HepG2 (cell line): ENCODE results near the gene CFAP99. TPM values are rescaled to one million over a fixed set of nuclear protein-coding genes. Genes with fewer than 3 reads are reported as not detected.
A peak's percentile ranks its signal among the peaks of the same experiment; 100 is the strongest.

Source experiments
- ATAC-seq: fragments of 200-7000 bp; cut with Tn5 transposase; 3 replicates; pipeline ENCODE4 v1.9.1; 2020; ENCODE audit warnings: mild to moderate bottlenecking, moderate library complexity
- BruUV-seq: library from RNA; stranded (reverse); fragments of 400-500 nt; replicated peaks from 2 replicates; lab custom pipeline; 2021; lab: Mats Ljungman, UMichigan
- CTCF ChIA-PET: fragments of 300-600 bp; formaldehyde crosslinking; extraction: SDS; loops from one replicate; lab custom pipeline; 2021; ENCODE audit warnings: low total read pairs, inconsistent platforms, low intra/inter-chr PET ratio; lab: Yijun Ruan, JAX
- POLR2A ChIA-PET: fragments of 350-600 bp; sonication (Branson Sonifier 250); formaldehyde crosslinking; loops from one replicate; lab custom pipeline; 2020; ENCODE audit warnings: antibody characterized with exemption, inconsistent platforms; lab: Yijun Ruan, JAX
- DNase-seq: peaks from one replicate; pipeline ENCODE4 v3.0.0-alpha.2; 2015; ENCODE audit warnings: low spot score
- FAIRE-seq: peaks from 3 replicates; lab custom pipeline; 2011; peaks lifted over from hg19 to GRCh38; lab: Jason Lieb, UNC
- H2AFZ ChIP-seq: one replicate; pipeline ENCODE4 v1.6.1; 2011; ENCODE audit warnings: low read length, inconsistent platforms
- H3K27ac ChIP-seq: fragments of 300-600 bp; 3 replicates; pipeline ENCODE4 v1.8.0; 2011; ENCODE audit warnings: mixed run types, mild to moderate bottlenecking, mixed read lengths, low read length, inconsistent platforms; ENCODE audit not compliant: insufficient read depth; ENCODE audit errors: extremely low read length
- H3K27me3 ChIP-seq, 2 experiments: fragments of 200-600 bp in 1 of 2; 2 replicates in 1 of 2; 3 replicates in 1 of 2; pipeline versions ENCODE4 v1.6.0 to v1.8.0; 2011; ENCODE audit warnings: low read length in 2 of 2, mild to moderate bottlenecking in 2 of 2, moderate library complexity in 2 of 2, inconsistent platforms in 1 of 2; ENCODE audit not compliant: insufficient read depth in 2 of 2, control insufficient read depth in 1 of 2
- H3K36me3 ChIP-seq, 2 experiments: fragments of 200-600 bp in 1 of 2; replicated peaks in 1 of 2; 2 replicates in 1 of 2; 3 replicates in 1 of 2; pipeline versions ENCODE4 v1.5.1 to v1.8.0; 2011; ENCODE audit warnings: low read length in 2 of 2, inconsistent platforms in 1 of 2; ENCODE audit not compliant: insufficient read depth in 2 of 2, control insufficient read depth in 1 of 2
- H3K4me1 ChIP-seq: 2 replicates; pipeline ENCODE4 v1.5.1; 2012; ENCODE audit warnings: low read length, inconsistent platforms; ENCODE audit not compliant: insufficient read depth
- H3K4me2 ChIP-seq: 2 replicates; pipeline ENCODE4 v1.6.0; 2011; ENCODE audit warnings: low read depth, low read length, inconsistent platforms
- H3K4me3 ChIP-seq, 3 experiments: fragments of 200-600 bp in 1 of 3; sonication (generic), shearing (Covaris generic) in 1 of 3; replicated peaks in 1 of 3; 2 replicates each; pipeline ENCODE4 v1.5.1; 2011 to 2016; ENCODE audit warnings: low read length in 3 of 3, inconsistent platforms in 2 of 3, low read depth in 2 of 3, mild to moderate bottlenecking in 2 of 3, control low read depth in 1 of 3, mixed read lengths in 1 of 3; ENCODE audit not compliant: insufficient read depth in 1 of 3
- H3K79me2 ChIP-seq: one replicate; pipeline ENCODE4 v1.6.1; 2011; ENCODE audit warnings: low read length, inconsistent platforms; ENCODE audit not compliant: insufficient read depth
- H3K9ac ChIP-seq: 2 replicates; pipeline ENCODE4 v1.6.0; 2011; ENCODE audit warnings: mild to moderate bottlenecking, low read depth, low read length, inconsistent platforms; ENCODE audit not compliant: insufficient read depth
- H3K9me3 ChIP-seq: 2 replicates; pipeline ENCODE4 v1.5.1; 2012; ENCODE audit warnings: mild to moderate bottlenecking, low read length
- H4K20me1 ChIP-seq: 2 replicates; pipeline ENCODE4 v1.6.0; 2011; ENCODE audit warnings: inconsistent platforms, mild to moderate bottlenecking, low read length, moderate library complexity; ENCODE audit not compliant: insufficient read depth
- CREBL2 ChIP-seq: sonication (generic); formaldehyde crosslinking; IDR thresholded peaks from 2 replicates; pipeline ENCODE4 v1.8.1; 2023; ENCODE audit warnings: missing genetic modification reagents, mild to moderate bottlenecking, borderline replicate concordance
- FOSL1 ChIP-seq: sonication (generic); formaldehyde crosslinking; IDR thresholded peaks from 2 replicates; pipeline ENCODE4 v1.9.0; 2021; ENCODE audit warnings: missing genetic modification reagents, borderline replicate concordance
- FOXA3 ChIP-seq: IDR thresholded peaks from 2 replicates; pipeline ENCODE4 v1.6.1; 2016; ENCODE audit warnings: missing genetic modification reagents, missing compliant biosample characterization
- GATA4 ChIP-seq: sonication (generic); IDR thresholded peaks from 2 replicates; pipeline ENCODE4 v1.6.1; 2016; ENCODE audit warnings: antibody characterized with exemption, low read depth, borderline replicate concordance
- GMEB2 ChIP-seq: IDR thresholded peaks from 2 replicates; pipeline ENCODE4 v1.6.1; 2016; ENCODE audit warnings: missing biosample characterization, missing genetic modification reagents, low read depth
- KAT2B ChIP-seq: fragments of 150-350 bp; IDR thresholded peaks from 2 replicates; pipeline ENCODE4 v1.6.1; 2014; ENCODE audit warnings: low read depth, low read length, borderline replicate concordance
- KLF12 ChIP-seq: sonication (generic); formaldehyde crosslinking; IDR thresholded peaks from 2 replicates; pipeline ENCODE4 v1.4.0; 2020; ENCODE audit warnings: missing genetic modification reagents, borderline replicate concordance
- NFKBIZ ChIP-seq: IDR thresholded peaks from 2 replicates; pipeline ENCODE4 v1.6.1; 2018; ENCODE audit warnings: missing genetic modification reagents, missing compliant biosample characterization
- SP4 ChIP-seq: sonication (generic); formaldehyde crosslinking; IDR thresholded peaks from 2 replicates; pipeline ENCODE4 v1.8.1; 2023; ENCODE audit warnings: mild to moderate bottlenecking, missing genetic modification reagents
- THYN1 ChIP-seq: sonication (generic); formaldehyde crosslinking; IDR thresholded peaks from 2 replicates; pipeline ENCODE4 v1.8.1; 2023; ENCODE audit warnings: low read depth, mild to moderate bottlenecking, moderate library complexity, missing genetic modification reagents, borderline replicate concordance
- TRIM24 ChIP-seq: sonication (generic); formaldehyde crosslinking; IDR thresholded peaks from 2 replicates; pipeline ENCODE4 v1.8.0; 2022; ENCODE audit warnings: mild to moderate bottlenecking, missing genetic modification reagents
- USF2 ChIP-seq, 2 experiments: sonication (generic) in 1 of 2; formaldehyde crosslinking in 1 of 2; IDR thresholded peaks; 2 replicates each; pipeline versions ENCODE4 v1.5.1 to v1.6.1; 2011 to 2020; ENCODE audit warnings: borderline replicate concordance in 1 of 2, low read depth in 1 of 2, low read length in 1 of 2, mild to moderate bottlenecking in 1 of 2, missing genetic modification reagents in 1 of 2, moderate library complexity in 1 of 2
- ZBTB34 ChIP-seq: sonication (generic); formaldehyde crosslinking; IDR thresholded peaks from 2 replicates; pipeline ENCODE4 v1.8.0; 2022; ENCODE audit warnings: mild to moderate bottlenecking, missing genetic modification reagents
- ZC3H4 ChIP-seq: sonication (generic); formaldehyde crosslinking; IDR thresholded peaks from 2 replicates; pipeline ENCODE4 v1.4.0; 2020; ENCODE audit warnings: missing genetic modification reagents, borderline replicate concordance
- ZFP1 ChIP-seq: IDR thresholded peaks from 2 replicates; pipeline ENCODE4 v1.6.1; 2016
- ZNF432 ChIP-seq: sonication (generic); formaldehyde crosslinking; IDR thresholded peaks from 2 replicates; pipeline ENCODE4 v1.5.0; 2020; ENCODE audit warnings: missing genetic modification reagents, mild to moderate bottlenecking, borderline replicate concordance
- WGBS: methylation state at CpG from one replicate; pipeline ENCODE4 v1.1.6; 2017; ENCODE audit warnings: low lambda C conversion rate; 5-methylcytosine and 5-hydroxymethylcytosine counted together
- in situ Hi-C: cut with HindIII; loops from 2 replicates; pipeline ENCODE4 v1.10.0; 2017; ENCODE audit warnings: low pct_unique_long_range_greater_than_20kb; ENCODE audit not compliant: extremely low pct_ligation_motif_present
- intact Hi-C: fragments of 100-400 bp; cut with micrococcal nuclease; formaldehyde crosslinking; loops from one replicate; pipeline ENCODE4 v1.10.0; 2022; ENCODE audit not compliant: unreplicated experiment
- polyA plus RNA-seq, 8 experiments: library from polyadenylated mRNA; depleted of rRNA in 3 of 8; stranded (reverse) in 7 of 8; unstranded in 1 of 8; fragments of >200 nt; fragmentation: Illumina TruSeq in 4 of 8; extraction: Trizol in 4 of 8; gene quantifications; 2 replicates each; pipeline versions ENCODE4 v1.2.1 to v1.2.3, GENCODE V29; 2011 to 2016; ENCODE audit warnings: low read depth in 4 of 8, missing spikeins in 1 of 8, mixed read lengths in 1 of 8; ENCODE audit not compliant: insufficient read depth in 1 of 8
- total RNA-seq, 5 experiments: library from RNA; depleted of rRNA; stranded (reverse); fragments of >200 nt; fragmentation: Illumina TruSeq; extraction: Trizol; gene quantifications; 2 replicates each; pipeline ENCODE4 v1.2.3, GENCODE V29; 2016; ENCODE audit warnings: low read depth in 1 of 5
- TF ChIP-seq, protein P1 (sequence below): sonication (generic); formaldehyde crosslinking; IDR thresholded peaks from 2 replicates; pipeline ENCODE4 v1.4.0; 2020; ENCODE audit warnings: missing genetic modification reagents, borderline replicate concordance

CFAP99 gene
- total and polyA plus RNA-seq, 2 of the 13 experiments (the other 11 are each of a cell fraction or from before 2014, with no cell fraction given): not detected

DNA sequence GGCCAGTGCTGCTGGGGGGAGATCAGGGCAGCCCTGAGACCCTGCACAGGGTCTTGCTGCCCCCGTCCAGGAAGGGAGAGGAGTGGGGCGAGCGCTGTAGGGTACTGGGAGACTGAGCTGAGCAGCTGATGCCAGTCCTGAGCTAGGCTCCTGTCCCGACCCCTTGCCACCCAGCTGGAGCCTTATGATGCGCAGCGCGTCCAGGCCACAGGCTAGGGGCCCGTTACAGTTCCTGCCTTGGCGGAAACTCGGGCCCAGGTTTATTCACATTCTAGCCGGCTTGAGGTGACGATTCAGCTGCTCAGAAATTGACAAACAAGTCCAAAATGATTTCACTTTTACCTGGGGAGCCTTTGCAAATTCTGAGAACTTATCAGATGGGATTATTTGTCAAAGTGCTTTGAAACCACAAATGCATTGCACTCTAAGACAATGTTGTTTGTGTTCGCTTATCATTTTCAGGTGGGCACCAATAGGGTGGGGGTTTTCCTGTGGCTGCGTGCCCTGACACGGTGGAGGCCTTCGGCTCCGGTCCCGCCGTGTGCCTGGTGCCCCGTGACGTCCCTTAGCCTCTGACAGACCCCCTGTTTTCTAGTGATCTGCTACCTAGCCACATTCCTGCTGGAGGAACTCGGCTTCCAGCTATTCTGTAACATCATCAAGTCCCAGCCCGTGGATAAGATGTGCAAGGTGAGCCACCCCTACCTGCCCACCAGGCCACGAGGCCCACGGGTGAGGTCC is 18.9 kb downstream of the CFAP99 start:
- H4K20me1 ChIP-seq: no peaks in the 10 kb centered on the region
- no peaks in the 10 kb centered on the region for H3K79me2 ChIP-seq
- no peaks in the 10 kb centered on the region for H3K36me3 ChIP-seq
- H2AFZ ChIP-seq: no peak overlapping the region
- no peak for FAIRE-seq
- H3K4me3 ChIP-seq: peak overlapping the region in 1 of 3 experiments; percentile 50; a peak in 1 of 6 replicates
- H3K4me1 ChIP-seq: peaks cover 36% of the 10 kb centered on the region
- in situ Hi-C loops (no loop called here), intact Hi-C loops (no loop called here)
- ChIA-PET POLR2A (no interaction called here), CTCF (no interaction called here)
- no peaks in the 10 kb centered on the region for H3K9me3 ChIP-seq
- no peak for DNase-seq
- H3K9ac ChIP-seq: no peak overlapping the region
- peaks cover 9 to 47% of the 10 kb centered on the region in 2 experiments; a peak in 4 of 5 replicates for H3K27me3 ChIP-seq
- no peak overlapping the region for H3K27ac ChIP-seq
- BruUV-seq: no TSS peak
- ATAC-seq: no peak
- WGBS: 33% methylated on average over 16 of the region's 25 CpGs
- peak overlapping the region; percentile 44; the same call in 1 of the 2 replicates for H3K4me2 ChIP-seq
- TF ChIP-seq GMEB2 (CRISPR knock-in tag) (no peak), TRIM24 (CRISPR knock-in tag) (no peak), THYN1 (CRISPR knock-in tag) (no peak), FOXA3 (no peak), GATA4 (no peak), ZNF432 (CRISPR knock-in tag) (no peak), KAT2B (no peak), NFKBIZ (CRISPR knock-in tag) (no peak), ZC3H4 (CRISPR knock-in tag) (no peak), USF2 (IDR thresholded peaks at IDR 0.05; ENCODE audit: low read depth, low read length) (no peak), USF2 (CRISPR knock-in tag; IDR thresholded peaks at IDR 0.05; ENCODE audit: borderline replicate concordance) (no peak), ZFP1 (no peak), FOSL1 (CRISPR knock-in tag) (no peak), ZBTB34 (CRISPR knock-in tag) (no peak), KLF12 (CRISPR knock-in tag) (no peak), SP4 (CRISPR knock-in tag) (no peak), CREBL2 (CRISPR knock-in tag) (no peak)
- TF ChIP-seq, protein P1, sequence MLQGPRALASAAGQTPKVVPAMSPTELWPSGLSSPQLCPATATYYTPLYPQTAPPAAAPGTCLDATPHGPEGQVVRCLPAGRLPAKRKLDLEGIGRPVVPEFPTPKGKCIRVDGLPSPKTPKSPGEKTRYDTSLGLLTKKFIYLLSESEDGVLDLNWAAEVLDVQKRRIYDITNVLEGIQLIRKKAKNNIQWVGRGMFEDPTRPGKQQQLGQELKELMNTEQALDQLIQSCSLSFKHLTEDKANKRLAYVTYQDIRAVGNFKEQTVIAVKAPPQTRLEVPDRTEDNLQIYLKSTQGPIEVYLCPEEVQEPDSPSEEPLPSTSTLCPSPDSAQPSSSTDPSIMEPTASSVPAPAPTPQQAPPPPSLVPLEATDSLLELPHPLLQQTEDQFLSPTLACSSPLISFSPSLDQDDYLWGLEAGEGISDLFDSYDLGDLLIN (CRISPR knock-in tag): no peak
